GM20431 (cell line): Measurements from ENCODE around the gene RNF166.

ENCODE experiments used
- in situ Hi-C: fragments of 300-500 bp; cut with MseI, MboI; formaldehyde crosslinking; loops from one replicate; pipeline ENCODE4 v1.15.0; 2020; ENCODE audit warnings: low sequenced_read_pairs; ENCODE audit not compliant: unreplicated experiment

Gene RNF166

DNA sequence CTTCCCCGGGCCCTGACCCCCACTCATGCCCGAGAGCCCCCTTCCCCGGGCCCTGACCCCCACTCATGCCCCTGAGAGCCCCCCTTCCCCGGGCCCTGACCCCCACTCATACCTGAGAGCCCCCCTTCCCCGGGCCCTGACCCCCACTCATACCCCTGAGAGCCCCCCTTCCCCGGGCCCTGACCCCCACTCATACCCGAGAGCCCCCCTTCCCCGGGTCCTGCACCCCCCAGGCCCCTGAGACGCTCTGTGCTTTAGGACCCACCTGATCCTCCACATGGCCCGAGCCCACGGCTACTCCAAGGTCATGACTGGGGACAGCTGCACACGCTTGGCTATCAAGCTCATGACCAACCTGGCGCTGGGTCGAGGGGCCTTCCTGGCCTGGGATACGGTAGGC is 6.8 kb upstream of the RNF166 start:
- in situ Hi-C loops: no loop called here

DNA sequence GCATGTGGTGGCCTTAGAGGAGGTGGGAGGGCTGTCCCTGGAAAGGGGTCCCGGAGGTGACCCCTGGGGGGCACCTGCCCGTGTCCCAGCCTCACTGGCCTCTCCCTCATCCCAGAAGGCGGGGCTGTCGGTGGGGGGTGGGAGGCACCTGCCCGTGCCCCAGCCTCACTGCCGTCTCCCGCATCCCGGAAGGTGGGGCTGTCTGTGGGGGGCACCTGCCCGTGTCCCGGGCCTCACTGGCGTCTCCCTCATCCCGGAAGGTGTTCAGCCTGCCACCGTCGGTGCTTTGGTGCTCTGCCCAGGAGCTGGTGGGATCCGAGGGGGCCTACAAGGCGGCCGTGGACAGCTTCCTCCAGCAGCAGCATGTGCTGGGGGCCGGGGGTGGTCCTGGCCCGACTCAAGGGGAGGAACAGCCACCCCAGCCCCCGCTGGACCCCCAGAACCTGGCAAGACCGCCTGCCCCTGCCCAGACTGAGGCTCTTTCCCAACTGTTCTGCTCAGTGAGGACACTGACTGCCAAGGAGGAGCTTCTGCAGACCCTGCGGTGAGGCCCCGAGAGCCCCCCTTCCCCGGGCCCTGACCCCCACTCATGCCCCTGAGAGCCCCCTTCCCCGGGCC is 6.3 kb upstream of the RNF166 start:
- in situ Hi-C loops: no loop called here

DNA sequence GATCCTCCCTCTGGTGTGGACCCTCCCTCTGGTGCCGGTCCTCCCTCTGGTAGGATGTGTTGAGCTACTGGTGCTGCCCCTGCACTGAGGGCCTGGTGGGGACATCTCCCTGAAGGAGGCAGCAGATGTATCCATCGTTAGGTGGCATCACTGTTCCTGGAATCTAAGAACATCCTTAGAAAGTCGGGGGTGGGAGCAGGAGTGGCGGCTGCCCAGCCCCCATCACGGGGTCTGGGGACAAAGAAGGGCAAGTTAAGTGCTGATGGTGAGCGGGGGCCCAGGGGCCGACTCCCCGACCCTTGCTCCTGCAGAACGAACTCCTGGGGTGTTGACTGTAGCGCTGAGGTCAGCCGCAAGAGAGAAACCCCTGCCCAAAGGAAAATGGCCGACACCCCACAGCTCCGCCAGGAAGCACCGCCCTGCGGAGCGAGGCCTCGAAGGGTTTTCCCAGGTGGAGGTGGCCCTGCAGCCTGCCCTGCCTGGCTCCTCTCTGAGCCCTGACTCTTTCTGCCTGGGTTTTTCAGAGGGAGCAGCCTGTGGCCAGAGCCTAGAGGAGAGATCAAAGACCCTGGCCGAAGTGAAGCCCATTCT is 5.6 kb upstream of the RNF166 start:
- in situ Hi-C loops: no loop called here

DNA sequence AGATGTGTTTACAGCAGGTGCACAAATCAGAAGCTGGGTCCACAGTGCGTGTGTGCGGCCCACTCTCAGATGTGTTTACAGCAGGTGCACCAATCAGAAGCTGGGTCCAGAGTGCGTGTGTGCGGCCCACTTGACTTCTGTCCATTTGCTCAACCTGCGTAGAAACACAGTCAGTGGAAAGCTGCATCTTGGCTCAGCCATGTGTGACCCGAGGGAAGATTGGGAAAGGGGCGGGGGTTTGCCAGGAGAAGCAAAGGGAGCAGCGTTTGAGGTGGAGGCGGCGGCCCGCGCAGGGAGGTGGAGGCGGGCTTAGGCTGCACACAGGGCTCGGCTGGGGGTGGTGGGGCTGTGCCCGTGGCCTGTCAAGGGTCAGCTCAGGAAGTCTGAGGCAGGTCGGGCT is 4.3 kb upstream of the RNF166 start:
- in situ Hi-C loops: no loop called here

DNA sequence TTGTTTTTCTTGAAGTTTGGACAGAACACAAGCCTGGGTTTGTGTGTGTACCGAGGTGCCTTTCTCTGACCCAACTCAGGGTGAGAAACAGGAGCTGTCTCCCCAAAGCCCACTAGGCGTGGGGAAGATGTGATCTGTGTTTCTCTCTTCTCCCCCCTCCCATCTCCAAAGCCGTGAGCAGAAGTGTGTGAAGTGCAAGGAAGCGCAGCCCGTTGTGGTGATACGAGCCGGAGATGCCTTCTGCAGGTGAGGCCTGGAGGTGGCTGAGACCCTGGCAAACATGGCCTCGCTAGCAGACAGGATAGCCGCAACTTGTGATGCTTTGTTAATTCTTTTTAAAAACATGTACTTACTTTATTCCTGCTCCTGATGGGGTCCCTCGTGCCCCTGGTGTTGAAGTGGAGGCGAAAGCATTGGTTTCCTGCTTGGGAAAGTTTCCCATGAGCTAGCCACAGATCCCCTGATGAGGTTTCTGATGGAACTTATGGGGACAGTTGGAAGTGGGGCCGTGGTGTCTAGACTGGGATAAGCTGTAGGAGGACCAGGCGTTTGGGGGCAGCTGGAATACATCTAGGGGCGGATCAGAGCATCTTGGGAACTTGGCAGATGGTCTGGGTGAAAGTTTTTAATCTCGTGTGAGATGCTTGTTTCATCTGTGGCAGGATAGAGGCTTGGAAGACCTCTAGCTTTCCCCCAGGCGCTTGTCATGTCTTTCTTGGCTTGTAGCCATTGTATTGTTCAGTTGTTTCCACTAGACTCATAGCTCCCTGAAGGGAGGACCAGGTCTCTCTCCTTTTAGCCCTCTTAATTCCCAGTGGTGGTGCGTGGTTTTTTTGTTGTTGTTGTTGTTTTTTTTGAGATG is 988 bp upstream of the RNF166 start:
- in situ Hi-C loops: no loop called here

DNA sequence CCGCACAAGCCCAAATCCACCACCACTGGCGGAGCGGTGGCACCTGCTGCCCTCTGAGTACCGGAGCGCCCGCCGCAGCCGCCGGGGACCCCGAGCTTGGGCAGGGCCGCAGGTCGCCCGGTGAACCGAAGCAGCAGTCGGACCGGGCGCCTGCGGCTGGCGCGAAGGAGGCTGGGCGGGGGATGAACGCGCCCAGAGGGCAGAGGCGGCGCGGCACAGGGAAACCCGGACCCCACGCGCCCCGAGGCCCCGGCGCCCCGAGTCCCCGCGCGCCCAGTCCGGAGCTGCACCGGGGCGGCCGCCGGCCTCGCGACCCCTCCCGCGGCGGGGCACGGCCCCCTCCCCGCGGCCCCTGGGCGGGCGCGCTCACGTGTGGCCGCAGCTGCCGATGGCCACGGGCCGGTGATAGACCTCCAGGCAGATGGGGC is 393 bp downstream of the RNF166 start:
- in situ Hi-C loops: no loop called here

DNA sequence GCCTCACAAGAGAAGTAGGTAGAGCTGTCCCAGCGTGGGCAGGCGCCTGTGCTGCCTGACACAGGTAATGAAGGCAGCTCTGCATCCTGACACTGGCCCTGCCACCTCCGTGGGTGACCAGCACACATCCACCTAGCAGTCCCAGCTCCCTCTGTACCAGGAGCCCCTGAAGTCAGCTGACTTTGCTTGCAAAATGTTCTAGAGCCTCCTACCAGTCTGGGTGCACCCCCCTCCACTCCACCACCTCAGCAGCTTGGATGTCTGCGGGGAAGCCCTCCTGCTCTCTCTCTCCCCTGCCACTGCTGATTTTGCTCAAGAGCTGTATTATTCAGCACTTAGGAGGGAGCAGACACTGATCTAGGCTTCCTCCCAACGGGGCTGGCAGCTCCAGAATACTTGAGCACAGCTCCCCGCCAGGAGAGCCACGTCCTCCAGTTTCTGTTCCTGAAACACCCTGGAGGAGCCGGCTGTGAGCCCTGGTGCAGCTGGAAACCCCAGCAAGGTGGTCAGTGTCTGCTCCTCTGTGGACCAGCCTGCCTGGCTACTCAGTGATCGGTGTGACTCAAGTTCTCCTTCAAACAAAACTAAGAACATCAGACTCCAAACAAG is 1.0 kb downstream of the RNF166 start:
- in situ Hi-C loops: no loop called here

DNA sequence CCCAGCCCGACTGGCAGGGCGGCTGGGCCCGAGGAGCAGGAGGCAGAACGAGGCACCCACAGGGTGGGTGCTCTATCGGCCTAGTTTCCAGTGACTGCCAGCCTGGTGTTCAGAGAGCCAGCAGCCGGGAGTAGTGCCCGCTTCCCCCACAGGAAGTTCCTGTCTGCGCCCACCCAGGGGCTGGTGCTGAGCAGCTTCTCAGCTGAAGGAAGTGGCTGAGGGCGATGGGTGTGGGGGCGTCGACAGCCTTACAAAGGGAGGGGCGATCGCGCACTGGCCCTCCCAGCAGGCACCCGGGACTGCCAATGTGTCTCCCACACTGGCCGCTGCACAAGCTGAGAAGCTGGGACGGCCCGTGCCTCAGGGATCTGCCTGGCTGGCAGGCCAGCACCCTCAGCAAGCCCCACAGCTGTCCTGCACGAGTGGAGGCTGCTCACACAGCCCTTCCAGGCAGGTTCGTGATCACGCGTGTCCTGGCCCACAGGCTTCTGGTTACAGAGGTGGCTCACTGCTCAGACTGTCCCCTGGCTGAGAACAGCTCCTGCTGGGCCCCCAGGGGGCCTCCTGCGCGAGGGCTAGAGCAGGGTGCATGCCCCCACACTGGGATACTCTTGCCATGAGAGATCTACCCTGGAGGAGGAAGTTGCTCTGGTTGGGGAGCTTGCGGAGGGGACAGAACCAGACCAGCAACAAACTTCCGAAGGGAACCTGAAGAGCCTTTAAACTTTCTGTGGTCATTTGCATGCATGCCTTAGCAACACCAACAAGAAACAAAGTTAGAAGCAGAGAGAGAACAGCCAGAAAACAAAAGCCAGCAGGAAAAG is 2.5 kb downstream of the RNF166 start:
- in situ Hi-C loops: no loop called here

DNA sequence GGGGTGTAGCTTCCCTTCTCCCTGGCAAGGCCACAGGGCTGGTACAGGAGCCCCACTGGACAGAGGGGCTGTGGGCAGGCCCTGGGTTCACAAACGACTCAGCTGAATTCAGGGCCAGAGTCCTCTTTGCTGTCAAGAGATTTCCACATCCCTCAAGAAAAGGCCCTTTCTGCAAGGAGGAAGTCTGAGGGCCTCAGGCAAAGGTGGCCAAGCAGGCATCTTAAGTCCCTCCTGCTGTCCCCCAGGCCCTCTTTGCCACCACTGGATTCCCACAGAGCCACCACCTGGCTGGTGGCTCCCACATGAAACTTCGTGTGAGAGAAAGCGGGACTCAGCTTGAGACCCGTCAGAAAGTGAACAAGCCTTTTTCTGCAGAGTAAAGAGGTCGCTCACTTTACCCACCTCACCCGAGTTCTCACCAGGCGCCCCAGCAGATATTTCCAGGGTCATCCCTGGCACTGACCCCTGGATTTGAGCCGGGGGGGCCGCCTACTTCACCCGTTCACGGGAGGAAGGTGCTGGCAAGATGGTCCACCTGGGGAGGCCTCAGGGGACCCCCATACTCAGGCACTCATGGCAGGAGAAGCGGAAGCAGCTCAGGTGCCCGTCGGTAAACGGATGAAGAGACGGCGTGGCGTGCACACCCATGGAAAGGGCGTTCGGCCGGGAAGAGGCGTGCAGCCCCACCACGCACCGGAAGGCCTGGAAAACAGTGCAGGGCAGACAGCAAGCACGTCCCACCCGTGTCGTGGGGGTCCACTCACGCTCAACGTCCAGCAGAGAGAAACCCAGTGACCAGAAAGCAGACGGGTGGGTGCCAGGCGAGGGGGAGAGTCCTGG is 3.6 kb downstream of the RNF166 start:
- in situ Hi-C loops: no loop called here

DNA sequence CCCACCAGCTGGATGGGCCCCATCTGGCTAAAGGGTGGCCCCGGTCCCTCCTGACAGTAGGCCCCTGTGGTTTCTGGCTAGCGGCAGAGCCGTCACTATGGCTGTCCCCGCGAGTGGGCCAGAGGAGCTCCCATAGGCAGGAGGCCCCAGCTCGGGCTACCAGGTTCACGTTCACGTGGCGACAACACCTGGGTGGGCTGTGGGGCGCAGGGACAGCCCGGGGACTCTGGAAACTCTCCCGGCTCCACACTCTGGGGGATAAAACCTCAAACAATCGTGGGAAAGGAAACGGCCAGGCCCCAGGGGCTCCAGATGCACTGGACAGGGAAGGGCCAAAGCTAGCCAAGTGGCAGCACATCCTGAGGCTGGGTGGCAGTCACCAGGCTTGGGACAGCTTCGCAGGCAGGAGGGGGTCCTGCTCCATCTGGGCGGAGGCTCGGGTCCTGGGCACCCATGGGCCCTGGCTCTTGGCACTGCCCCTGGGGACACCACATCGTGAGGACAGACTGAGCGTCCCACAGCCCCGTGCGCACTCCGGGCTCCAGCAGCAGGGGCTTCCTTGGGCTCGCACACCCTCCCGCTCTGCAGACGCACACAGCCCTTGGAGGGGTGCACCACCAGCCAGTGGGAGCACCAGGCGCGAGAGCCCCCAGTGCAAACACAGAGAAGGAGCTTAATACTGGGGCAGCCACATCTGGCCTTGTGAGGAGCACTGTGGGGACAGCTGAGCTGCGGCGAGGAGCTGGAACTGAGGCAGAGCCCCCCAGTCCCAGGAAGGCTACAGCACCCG is 4.4 kb downstream of the RNF166 start:
- in situ Hi-C loops: no loop called here

DNA sequence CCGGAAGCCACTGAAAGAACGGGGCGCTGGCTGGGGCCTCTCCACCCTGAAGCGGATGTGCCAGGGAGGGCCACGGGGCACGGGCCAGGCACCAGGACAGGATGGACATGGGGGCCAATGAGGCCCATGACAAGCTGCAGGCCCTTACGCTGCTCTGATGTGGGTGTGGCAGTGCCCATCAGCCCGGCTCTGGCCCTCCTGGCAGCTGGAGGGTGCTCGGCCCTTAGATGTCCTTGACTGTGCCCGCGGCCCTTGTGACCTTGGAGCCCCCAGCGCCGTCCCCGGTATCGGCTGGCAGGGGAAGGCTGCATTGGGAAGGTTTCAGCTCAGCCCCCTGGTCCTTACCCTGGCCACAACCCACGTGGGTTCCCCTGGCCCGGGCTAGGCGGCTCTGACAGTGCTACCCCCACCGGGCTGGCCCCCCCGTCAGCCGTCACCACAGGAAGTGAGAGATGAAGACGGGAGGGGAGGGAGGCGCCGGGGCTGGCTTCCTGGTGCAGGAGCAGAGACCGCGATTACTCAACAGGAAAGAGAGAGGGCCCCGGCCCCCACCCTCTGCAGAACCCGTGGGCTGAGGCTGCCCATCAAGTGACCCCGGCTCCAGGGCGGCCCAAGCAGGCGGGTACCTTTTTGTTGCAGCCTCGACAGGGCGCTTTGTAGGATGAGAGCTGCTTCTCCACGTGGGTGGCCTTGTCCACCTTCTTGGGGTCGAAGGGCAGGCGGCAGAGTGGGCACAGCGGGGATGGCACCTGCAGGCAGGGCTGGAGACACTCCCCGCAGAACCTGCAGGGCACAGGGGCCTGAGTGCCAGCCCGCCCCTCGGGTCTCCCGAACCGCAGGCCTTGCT is 5.3 kb downstream of the RNF166 start:
- in situ Hi-C loops: no loop called here

DNA sequence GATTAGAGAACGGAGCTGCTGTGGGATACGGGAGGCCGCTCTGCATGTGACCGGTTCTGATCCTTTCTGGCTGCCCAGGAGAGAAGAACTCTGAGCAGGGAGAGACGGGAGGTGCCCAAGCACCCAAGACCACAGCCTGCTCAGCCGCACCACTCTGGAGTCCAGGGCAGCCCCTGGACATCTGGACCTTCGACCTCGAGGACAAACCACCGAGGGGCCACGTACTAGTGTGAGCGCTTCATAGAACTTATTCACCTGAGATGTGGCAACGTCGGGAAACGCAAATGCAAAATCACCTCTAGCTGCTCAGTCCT is 5.9 kb downstream of the RNF166 start:
- in situ Hi-C loops: no loop called here

DNA sequence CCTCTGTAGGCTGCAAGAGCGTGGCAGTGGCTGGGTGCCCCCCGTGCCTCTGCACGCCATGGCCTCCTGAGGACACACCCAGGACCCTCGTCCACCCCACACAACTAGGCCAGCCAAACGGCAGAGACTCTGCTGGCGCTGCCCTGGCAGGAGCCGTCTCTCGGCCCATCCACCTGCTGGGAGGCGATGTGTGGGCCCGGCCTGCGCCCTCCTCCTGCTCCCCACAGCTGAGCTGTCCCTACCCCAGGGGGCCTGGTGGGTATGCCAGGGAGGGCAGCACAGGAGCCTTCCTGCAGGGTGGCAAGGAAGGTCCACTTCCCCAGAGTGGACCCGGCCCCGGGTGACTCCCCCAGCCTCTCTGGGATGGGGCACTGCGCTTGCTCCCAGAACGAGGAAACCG is 7.0 kb downstream of the RNF166 start:
- in situ Hi-C loops: no loop called here

DNA sequence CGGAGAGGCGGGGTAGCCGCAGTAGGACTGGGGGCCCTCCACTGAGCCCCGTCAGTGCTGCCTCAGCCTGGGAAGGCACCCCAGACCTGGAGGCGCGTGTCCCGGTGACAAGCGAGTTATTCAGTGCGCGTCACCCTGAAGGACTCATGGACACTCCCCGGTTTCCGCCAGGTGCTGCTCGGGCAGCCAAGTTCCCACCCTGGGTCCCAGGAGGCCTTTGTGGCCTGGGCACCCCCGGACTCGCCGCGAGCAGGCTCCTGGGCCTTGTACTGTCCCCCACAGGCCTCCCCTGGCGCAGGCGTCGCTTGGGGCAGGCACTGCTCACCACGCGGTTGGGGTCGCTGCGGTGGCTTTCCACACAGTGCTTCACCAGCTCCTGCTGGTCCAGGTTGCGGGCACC is 7.6 kb downstream of the RNF166 start:
- in situ Hi-C loops: no loop called here

DNA sequence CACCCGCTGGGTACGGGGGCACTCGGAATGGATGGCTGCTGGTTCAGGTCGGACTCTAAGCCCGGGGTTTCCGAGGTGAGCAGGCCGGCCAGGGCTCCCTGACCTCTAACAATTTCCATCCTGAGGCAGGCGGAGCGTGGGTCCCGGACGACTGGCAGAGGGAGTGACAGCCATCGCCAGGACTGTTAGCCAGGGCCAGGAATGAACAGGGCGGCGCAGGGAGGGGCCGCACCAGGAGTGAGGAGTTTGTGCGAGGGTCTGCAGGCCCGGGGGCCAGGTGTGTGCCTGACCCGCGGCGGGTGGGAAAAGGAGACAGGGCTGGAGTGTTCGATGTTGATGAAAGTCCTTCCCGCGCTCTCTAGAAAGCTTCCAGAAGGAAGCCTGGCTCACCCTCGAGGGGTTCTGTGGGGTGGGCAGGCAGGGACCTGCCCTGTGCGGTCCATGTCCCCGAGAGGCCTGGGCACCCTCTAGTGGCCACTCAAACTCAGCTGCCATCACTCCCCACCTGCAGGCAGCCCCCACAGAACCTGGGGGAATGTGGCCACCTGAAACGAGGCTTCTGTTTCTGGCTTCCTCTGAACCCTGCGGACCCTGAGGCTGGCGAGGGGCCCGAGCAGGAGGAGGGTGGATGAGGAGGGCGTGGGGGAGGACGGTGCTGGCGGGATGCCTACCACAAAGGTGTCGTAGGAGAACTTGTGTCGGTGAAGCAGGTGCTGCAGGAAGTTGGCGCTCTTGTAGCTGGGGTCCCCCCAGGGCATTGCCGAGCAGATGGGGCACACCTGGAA is 8.2 kb downstream of the RNF166 start:
- in situ Hi-C loops: no loop called here

DNA sequence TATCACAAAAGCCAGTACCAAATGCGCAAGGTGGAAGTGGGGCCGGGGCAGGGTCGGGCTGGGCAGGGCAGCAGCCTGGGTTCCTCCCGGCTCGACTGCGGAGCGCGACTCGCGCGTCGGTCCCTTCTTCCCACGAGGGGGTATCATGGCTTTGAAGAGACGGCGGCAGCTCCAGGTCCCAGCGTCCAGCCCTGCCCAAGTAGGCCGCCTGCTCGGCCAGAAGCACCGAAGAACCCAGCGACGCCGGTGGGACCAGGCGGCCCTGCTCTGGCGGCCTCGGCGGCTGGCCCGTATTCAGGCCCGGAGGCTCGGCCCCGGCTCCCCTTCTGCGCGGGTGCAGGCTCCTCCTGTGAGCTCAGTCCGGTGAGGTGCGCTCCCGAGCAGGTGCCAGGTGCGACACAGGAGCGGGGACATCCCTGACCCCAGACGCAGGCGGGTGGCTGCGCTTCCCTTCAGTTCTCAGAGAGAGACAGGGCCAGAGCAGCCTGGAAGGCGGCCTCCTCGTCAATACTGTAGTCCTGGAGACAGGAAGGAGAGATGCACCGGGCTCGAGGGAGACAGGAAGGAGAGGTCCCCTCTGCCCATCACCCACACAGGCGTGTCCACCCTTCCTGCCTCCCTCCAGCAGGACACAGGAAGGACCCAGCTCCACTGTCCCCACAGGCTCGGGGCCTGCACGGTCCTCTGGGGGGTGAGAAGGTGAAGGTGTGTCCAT is 8.9 kb downstream of the RNF166 start:
- in situ Hi-C loops: no loop called here
